22Rv1 (cell line): ENCODE data around the gene SHE.

Experiments
- CTCF ChIP-seq: fragments of 450-650 bp; IDR thresholded peaks from 2 replicates; pipeline ENCODE4 v1.5.1; 2017; ENCODE audit warnings: mild to moderate bottlenecking
- ZFX ChIP-seq: fragments of 450-650 bp; IDR thresholded peaks from 2 replicates; pipeline ENCODE4 v1.6.1; 2017; ENCODE audit warnings: antibody characterized with exemption, borderline replicate concordance

DNA sequence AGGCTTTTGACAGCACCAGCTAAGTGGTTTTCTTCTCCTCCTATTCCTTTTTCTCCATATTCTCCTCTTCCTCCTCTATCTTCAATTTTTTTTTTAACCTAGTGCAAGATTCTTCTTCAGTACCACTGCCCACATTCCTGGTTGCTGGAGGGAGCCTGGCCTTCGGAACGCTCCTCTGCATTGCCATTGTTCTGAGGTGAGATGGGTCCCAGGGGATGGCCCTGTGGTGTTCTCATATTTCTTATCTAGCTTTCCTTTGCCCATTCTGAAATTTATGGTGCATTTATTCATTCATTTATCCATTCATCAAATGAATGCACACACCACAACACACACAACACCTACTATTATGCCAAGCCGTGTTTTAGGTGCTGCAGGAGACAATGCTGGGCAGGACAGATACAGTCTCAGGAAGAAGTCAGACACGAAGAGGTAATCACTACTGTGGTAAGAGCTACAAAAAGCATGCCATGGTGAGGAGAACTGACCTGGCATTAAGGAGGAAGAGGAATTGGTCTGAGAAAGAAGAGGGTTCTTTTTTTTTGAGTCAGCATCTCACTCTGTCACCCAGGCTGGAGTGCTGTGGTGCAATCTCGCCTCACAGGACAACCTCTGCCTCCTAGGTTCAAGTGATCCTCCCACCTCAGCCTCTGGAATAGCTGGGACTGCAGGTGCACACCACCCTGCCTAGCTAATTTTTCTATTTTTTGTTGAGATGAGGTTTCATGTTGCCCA, 47.7 kb downstream of the SHE start:
- no peak for TF ChIP-seq CTCF
- no peak for TF ChIP-seq ZFX
